HG03520 (cell line): Measurements from ENCODE around the gene RHOBTB1.

Source experiments
- ATAC-seq: cut with Tn5 transposase; IDR thresholded peaks from one replicate; pipeline ENCODE4 v1.9.1; 2021; ENCODE audit warnings: mild to moderate bottlenecking, moderate library complexity; ENCODE audit not compliant: unreplicated experiment

Gene RHOBTB1

DNA sequence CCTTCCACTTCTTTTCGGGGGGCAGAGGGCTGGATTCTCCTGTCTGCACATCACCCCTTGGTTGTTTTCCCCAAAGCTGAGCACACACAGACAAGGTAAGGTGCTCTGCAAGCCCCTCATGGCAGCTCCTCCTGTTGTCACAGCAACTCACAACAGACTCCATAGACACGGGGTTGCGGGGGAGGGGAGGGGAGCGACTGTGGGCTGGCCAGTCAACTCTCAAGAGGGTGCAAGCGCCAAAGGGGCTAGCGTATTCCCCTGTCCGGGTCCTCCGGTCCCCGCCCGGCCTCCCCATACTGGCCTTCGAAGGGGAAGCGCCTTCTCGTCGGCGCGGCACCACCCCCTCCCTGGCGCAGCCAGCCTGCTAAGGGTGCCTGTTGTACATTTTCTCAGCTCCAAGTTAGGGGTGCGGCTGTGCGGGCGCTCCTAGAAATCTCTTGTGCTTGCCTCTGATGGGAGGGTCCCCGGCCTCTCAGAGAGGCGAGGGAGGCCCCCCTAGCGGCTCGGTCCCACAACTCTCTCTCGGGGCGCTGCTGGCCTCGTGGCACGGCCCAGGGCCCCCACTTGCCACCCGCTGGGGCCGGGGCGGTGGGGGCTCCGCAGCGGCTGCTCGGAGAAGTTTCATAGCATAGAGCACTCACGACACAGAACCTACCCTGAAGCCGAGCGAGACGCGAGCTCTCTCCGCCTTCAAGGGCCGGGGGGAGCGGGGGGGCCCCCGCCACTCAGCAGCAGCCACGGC, 498 bp downstream of the RHOBTB1 start:
- ATAC-seq: peak; percentile 34

DNA sequence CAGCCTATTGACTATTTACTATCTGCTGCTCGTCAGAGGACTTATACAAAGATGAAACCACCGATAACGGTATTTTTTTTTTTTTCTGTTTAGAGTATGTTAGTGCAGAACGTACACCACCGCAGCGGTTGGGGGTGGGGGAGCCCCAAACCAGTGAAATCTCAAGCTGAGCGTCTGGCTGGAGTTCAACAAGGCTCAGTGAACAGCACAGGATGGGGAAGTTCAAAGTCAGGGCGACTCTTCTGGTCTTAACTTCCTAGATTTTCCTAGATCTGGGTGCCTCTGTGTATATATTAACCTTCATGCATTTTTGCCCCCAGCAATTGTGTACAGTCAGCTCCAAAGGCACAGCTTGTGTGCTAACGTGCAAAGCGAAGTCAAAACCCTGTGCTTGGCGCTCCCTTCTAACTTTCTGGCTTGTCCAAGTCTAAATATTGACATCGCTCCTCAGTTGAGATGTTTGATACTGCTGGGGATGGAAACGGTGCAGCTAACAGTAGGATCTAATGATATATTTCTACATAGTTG, 1.1 kb downstream of the RHOBTB1 start:
- ATAC-seq: peak; percentile 33

DNA sequence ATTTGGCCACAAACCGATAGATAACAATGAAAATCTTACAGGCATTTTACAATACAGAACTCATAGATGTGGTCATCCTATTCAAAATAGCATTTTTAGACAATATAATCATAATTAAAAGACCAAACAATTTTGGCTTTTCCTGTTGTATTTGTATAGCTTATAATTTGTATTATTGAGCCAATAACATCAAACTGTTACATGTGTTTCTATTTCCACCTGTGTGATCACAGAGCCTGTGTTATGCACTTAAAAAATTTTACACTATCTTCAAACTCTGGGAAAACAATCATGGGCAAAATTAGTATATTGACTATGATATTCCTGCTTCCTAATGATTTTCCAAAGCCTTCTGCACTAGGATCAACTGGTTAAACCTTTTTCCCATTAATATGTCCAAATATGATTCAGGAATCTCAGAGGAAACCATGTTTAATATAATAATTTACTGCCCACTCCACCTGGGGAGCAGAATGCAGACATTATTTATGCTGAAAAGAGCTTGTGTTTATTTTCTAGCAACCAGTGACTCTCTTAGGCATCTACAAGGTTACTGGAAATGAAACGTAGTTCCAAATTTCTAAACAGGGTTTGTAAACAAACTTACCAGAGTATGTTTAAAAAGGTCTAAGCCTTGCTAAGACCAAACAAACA, 1.7 kb downstream of the RHOBTB1 start:
- no peak for ATAC-seq

DNA sequence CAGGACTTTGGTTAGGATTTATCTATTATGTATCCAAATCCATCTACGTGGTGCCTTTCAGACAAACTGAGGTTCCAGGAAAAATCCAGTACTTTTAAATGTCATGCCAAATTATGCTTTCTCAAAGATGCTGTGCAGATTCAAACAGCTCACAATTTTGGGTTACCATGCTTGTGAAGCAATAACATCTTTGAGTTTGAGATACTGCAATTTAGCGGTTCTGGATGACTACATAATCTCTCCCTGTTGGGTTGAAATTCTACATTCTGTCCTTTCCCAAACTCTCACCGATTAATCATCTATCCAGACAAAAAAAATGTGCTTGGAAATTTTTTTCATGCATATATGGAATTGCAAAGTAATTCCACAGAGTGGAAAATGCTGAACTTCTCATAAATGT, 3.5 kb downstream of the RHOBTB1 start:
- no peak for ATAC-seq

DNA sequence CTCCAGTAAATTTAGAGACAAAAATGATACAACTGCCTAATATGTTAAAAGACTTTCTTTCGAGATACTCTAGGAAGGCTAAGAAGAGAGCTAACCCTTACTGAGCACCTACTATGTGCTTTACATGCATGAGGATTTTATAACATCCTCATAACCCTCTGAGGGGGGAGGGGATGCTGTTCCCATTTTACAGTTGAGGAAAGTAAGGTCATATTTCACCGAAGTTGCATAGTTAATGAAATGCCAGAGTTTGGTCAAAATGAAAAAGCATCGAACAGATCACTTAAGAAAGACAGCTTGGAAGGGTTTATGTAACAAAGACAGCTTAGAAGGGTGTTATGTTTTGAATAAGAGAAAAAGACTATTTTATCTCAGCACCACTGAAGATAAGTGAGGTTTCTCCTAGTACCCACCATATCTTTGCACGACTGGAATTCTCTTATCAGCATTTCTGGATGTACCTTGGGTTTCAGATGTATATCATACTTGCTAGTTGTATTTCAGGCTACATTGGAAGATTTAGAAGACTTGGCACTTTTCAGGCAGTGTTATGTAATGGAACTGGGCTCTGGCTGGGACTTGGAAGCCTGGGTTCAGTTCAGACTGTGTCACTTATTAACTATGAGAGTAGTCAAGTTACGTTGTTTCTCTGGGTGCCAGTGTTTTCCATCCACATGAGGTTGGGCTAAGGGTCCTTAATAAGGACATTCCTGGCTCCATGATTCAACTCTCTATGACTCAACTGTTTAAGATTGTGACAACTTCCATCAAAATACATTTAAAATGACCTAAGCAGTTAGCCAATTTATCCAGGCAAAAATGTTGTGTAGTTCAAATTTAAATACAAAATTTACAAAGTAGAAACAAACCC, 6.0 kb downstream of the RHOBTB1 start:
- ATAC-seq: no peak

DNA sequence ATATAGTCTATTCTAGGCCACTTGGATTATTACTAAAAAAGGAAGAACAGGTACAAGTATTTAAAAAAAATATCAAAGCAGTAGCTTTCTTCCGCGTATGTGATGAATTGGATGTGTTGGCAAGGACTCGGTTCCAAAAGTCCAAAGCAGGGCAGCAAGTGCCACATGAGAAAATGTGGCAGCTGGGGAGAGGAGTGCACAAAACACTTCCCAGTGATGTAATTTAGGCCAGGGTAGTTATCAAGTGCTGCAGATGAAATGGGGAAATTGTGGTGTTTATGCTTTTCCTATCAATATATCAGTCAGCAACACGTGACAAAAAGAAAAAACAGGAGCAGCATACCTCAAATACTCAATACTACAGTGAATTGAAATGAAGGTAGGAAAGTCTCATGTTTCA, 7.0 kb downstream of the RHOBTB1 start:
- no peak for ATAC-seq

DNA sequence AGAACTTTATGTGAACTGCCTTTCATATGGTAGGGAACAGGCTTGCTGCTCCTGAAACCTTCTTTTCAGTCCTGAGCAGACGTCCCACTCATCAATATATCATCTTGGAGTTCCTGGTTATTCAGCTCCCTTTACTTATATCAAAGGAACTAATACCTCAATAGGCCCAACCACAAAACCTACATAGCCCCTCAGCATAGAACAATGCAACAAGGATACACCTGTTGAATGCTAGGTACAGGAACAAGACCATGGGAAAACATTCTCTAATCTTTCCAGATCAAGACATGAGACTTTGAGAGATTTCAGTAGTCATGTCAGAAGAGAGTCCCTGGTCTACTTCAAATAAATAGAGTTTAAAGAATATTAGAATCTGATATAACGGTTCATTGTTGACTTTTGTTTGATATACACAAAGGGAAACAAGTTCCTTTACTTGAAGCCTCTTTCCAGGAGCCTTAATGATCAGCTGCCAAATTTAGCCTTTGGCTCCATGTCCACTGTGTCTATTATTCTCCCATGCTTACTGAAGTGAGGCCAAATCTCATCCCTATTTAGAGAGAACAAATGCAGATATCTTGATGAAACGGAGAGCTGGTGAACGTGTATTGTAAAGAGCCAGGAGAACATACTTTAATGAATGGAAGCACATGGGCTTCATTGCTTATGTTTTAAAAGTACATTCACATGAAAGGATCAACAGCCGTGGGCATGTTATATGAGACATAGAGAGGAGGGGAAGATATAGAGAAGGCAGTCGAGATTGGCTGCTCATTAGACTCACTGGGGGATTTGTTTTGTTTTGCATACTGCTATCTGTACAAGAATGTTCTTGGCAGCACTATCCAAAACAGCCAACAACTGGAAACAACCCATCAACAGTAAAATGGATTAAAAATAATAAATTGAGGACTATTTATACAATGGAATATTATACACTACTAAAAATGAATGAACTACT, 9.5 kb downstream of the RHOBTB1 start:
- no peak for ATAC-seq

DNA sequence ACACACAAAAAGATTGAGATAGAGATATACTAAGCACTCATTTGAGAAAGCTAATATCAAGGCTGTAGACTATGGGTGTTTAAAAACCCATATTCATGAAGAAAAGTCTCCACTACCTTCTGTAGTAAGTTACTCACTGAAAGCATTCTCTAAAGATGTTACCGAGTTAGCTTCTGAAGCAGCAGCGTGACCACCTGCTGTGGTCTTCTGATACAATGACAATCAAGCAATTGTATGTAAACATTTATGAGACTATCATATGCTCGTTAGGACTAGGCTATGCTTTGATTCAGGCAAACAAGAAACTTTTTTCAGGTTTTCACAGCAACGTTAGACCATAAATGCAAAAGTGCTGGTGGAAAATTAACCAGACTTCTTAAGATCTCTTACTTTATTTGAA, 11.2 kb downstream of the RHOBTB1 start:
- ATAC-seq: no peak

DNA sequence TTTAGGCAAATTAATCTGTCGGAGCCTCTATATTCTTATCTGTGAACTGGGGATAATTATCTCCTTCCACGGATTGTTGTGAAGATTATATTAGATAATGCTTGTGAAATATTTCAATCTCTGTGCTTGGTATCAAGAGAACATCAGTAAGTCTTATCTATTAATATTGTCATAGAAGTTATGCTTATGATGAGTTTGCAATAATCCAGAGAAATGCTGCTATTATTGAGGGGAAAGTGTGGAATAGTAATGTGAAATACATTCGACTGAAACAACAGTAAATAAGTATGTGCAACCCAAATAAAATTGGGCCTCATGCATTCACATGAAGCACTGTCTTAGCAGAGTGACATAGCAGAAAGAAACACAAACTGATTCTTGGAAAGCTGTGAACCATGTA, 13.7 kb downstream of the RHOBTB1 start:
- no peak for ATAC-seq

DNA sequence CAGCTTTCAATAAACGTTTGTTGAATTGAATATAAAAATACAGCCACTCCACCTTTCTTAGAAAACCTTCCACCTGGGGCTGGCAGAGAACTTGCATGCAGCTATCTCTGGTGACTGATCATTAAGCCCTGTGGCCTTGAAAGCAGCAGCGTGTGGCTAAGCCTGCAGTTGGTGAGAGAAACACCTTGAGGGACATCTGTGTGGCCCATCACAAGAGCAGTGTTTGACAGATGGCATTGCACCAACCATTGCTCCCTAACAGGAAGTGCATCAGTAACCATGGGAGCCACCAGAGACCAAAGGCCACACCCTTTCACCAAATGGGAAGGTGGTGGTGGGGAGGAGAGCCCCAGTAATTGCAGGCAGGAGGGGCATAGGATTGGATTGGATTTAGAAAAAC, 22.4 kb downstream of the RHOBTB1 start:
- no peak for ATAC-seq

DNA sequence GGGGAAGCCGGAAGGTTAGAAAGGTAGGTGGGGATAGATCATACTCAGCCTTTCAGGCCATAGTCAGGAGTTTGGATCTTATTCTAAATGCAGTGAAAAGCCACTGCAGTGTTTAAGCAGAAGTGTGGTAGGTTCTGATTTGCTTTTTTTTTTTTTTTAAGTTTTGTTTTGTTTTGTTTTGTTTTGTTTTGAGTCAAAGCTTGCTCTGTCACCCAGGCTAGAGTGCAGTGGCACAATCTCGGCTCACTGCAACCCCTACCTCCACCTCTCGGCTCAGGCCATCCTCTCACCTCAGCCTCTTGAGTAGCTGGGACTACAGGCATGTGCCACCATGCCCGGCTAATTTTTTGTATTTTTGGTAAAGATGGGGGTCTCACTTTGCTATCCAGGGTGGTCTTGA, 23.5 kb downstream of the RHOBTB1 start:
- no peak for ATAC-seq

DNA sequence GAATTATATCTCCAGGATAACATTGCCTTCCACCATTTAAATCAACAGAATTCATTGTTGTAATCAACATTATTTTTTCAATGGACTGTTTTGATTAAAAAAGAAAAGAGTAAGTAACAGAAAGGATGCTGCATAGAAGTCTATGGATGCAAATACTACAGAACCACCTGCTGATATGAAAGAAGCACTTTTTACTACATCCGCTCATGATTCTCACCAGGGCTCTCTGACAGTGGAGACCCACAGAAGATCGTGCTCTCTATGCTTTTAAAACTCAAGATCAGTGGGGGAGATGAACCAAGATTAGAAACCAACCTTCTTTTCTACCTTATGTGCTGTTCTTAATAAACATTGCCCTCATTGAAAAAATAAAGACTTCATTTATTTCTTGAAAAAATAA, 24.4 kb downstream of the RHOBTB1 start:
- ATAC-seq: no peak

DNA sequence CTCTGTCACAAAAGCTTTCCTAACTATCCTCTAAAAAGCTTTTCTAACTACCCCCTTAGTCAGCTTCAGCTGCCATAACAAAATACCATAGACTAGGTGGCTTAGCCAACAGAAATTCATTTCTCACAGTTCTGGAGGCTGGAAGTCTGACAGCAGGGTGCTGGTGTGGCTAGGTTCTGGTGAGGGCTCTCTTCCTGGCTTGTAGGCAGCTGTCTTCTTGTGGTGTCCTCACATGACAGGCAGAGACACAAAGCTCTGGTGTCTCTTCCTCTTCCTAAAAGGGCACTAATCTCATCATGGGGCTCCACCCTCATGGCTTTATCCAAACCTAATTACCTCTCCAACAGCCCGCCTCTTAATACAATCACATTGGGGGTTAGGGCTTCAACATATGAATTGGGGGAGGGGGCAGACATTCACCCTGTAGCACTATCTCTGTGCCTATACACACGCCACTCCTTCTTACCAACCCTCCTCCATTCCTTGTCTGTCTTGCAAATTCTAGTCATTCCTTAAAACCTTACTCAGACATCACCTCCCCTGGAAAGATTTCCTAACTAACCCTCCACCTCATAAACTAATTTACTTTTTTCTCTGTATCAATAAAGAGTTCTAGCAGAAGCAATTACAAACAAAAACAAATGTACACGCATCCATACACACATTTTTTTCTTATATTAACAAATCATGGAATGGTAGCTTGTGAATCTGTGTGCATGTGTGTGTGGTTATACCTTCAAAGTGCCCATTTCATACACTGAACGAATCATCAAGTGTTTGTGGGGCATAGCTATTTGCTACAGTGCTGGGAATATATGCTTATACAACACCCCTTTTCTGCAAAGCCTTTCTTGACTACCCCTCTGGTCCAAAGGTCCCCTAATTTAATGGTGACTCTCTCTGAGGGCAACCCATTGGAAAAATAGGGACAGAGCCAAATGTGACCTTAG, 26.4 kb downstream of the RHOBTB1 start:
- no peak for ATAC-seq

DNA sequence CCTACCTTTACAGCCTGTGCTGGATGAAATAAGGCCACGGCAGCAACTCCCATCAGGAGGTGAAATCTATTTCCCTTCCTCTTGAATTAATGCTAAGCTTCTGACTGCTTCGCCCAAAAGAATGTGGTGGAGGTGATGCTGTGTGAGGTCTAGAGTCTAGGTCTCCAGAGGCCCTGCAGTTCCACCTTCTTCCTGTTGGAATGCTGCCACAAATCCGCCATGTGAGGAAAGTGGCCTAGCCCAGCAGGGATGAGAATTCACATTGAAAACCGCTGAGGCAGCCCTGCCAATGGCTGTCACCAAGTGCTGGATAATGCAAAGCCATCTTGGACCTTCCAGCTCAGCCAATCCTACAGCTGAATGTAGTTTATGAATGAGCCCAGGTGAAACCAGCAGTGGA, 28.0 kb downstream of the RHOBTB1 start:
- no peak for ATAC-seq

DNA sequence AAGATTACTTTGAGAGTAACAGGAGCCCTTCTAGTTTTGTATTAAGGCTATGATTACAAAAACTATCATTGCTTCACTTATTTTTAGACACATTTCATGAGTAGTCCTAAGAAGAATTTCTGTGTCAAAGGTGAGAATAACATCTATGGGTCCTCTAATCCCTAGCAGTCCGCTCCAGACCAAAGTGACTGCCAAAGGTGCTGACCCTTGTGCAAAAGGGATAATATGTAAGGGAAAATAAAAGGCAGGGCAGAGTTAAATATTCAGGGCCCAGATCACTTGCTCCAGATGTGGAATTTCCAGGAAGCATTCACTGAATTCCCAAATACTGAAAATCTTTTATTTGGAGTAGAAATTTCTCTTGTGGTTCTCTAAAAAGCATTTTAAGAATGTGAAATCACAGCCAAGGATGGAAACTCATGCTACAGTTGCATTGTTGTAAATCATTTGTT, 29.3 kb downstream of the RHOBTB1 start:
- ATAC-seq: no peak

DNA sequence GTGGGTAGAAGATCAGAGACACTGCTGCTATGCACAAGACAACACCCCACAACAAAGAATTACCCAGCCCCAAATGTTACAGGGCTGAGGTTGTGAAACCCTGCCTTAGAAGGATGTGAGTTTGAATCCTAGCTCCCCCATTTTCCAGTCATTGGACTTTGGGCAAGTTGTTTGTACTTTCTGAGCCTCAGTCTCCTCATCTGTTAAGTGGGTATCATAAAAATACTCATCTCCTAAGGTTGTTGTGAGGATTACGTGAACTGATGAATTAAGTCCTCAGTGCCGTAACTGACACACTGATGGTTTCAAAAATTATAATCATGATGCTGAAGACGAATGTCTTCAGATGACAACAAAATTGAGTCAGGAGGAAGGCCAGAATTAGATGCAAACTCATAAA, 30.3 kb downstream of the RHOBTB1 start:
- no peak for ATAC-seq

DNA sequence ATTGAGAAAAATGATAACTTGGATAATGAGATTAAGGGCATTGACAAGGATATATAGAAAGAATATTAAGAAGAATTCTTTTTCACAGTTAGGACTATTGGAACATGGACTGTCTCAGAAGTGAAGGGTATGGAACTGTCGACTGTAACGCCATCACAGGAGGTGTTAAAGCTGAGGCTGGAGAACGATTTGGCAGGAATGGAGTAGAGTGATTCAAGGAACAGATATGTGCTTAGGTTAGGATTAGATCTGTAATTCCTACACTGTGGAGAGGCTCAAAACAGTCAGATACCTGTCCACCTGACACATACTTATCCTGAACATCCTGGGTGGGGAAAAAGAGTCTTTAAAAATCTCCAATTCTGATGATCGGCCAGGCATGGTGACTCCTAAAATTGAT, 30.9 kb downstream of the RHOBTB1 start:
- ATAC-seq: no peak

DNA sequence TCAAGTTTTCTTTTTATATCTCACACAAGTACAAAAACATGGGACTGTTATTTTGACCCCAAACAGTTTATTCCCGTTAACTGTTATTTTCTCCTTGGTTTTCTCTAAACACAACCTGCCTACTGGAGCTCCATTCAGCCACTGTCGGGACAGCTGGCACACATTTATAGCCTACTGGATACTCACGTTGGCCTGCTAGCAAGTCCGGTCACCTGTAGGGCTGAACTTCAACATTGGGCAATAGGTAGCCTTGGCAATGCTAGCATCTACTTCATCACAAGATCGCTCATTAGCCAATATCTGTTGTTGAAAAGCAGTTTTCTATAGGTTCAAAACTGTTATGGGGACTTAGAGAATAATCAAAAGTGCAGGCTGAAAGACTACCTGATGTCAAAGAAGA, 32.3 kb downstream of the RHOBTB1 start:
- ATAC-seq: no peak

DNA sequence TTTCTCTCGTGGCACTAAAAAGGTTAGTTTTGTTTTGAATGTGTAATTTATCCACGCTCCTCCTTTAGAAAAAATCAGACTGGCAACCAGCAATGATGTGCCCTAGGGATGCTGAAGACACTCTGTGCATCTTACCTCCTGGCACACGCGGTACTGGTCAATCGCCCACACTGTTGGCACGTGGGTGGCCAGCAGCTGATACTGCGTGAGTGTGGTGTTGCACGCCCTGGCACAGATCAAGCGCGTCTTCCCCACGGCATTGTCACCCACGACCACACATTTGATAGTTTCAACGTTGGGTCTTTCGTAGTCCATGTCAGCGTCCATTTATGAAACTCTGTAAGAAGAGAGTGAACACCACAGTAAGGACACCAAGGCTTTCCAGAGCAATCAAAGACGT, 32.8 kb downstream of the RHOBTB1 start:
- ATAC-seq: no peak
